HG03135 (cell line): ENCODE results near the gene ESF1.
"Not testable (repeated sequence)": the region's sequence is repeated elsewhere in the genome, so short reads cannot be mapped to it uniquely, and the experiment has no call there.

Experiments used
- ATAC-seq: cut with Tn5 transposase; IDR thresholded peaks from one replicate; pipeline ENCODE4 v1.9.1; 2021; ENCODE audit warnings: mild to moderate bottlenecking, moderate library complexity; ENCODE audit not compliant: unreplicated experiment

ESF1 gene

DNA sequence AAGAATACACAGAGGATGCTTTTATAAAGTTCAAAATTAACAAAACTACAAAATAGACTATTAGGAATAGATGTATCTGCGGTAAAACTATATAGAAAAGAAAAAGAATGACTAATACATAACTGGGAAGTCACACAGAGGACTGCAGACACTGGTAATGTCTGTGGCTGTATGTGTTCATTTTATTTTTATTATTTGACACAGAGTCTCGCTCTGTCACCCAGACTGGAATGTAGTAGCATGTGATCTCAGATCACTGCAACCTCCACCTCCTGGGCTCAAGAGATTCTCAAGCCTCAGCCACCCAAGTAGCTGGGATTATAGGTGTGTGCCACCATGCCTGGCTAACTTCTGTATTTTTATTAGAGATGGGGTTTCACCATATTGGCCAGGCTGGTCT lies 38.9 kb downstream of the ESF1 start:
- ATAC-seq = no peak

- no peak for ATAC-seq
These were observed 40.4 kb downstream of the ESF1 start for GRCh38 chr20:13744352-13744751.

- ATAC-seq = no peak
These were observed 42.8 kb downstream of the ESF1 start for GRCh38 chr20:13741879-13742278.

DNA sequence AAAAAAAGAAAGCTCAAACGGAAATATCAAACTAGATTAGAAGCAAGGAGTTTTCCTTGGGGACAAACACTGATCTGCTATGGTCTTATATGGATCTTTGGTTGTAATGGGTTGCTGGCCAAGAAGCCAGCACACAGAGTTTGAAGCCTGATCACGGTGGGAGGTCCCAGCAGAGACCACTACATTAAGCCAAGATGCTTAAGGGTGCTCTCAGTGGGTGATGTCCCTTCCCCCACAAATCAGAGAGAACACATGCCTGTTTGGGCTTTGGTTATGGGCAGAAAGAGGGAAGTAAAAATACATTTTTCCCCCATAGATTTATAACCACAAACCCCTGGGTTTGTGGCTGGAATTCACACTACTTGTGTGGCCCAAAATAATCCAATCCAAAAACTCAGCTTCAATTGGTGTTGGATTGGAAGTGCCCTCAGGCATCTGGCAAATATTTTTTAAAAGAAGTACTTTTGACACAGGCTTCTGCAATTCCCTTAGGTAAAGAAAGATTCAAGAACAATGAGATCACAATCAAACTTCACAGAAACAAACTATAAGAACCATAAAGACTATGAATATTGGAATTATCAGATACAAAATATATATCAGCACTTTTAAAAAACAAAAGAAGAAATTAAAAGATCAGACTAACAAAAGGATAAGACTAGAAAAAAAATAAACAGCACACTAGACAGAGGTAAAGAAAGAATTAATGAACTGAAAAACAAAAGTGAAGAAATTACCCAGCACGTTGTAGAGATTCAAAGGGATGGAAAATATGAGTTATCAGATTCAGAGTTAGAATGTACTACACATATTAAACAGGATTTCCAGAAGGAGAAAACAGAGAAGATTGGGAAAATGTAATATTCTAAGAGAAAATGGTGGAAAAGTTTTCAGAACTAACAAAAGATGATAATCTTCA lies 44.7 kb downstream of the ESF1 start:
- no peak for ATAC-seq

GRCh38 chr20:13738187-13738586 lies 46.5 kb downstream of the ESF1 start:
- not testable (repeated sequence) for ATAC-seq

DNA sequence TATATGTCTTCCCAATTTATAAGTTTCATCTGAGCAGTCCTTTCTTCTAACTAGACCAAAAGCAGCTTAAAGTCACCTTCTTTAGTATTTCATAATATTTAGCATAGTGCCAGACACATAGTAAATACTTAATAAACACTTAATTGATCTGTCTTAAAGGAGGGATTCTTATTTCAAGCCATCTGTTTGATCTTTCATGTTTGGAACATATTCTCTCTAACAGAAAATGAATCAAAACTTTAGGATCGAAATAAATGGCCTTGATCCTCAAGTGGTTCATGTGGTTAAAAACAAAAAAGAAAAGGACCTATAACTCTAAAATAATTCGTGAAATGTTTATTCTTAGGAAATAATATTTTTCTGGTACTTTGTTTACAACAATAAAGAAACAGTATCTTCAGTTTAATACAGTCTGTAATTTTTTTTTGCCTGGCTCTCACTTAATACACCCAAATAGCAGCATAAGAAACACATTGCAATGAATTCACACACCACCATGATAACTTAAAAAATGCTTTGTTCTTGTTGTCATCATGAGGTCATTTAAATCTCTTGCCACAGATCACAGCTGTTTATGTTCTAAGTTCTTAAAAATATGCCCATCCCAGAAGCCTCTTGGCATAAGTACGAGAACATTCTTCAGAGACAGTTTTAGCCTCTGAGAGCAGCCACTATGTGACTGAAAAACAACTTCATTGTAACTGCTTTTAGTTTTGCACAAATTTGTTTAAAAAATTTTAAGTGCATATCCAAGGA lies 48.1 kb downstream of the ESF1 start:
- ATAC-seq = no peak

DNA sequence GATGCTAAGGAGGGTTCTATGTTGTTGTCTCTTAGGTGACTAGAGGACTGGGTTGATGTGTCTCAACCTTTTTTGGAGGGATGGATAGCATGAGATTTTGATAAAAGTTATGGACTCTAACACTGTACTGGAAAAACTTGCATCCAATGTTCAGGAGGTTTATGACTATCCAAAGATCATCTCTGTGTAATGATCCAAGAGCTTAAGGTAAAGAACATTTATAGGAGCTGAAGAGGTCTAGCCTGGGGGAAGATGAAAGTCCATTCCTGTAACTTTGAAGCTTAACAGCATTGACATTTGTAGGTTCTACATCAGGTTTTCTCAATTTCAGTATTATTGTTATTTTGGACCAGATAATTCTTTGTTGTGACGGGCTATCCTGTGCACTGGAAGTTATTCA lies 48.9 kb downstream of the ESF1 start:
- ATAC-seq = no peak

- no peak for ATAC-seq
These were observed 61.7 kb downstream of the ESF1 start for GRCh38 chr20:13723011-13723410.

GRCh38 chr20:13718171-13718570 lies 66.5 kb downstream of the ESF1 start:
- ATAC-seq = peak; percentile 24

GRCh38 chr20:13717631-13718044 lies 67.1 kb downstream of the ESF1 start:
- ATAC-seq = peak; percentile 76

DNA sequence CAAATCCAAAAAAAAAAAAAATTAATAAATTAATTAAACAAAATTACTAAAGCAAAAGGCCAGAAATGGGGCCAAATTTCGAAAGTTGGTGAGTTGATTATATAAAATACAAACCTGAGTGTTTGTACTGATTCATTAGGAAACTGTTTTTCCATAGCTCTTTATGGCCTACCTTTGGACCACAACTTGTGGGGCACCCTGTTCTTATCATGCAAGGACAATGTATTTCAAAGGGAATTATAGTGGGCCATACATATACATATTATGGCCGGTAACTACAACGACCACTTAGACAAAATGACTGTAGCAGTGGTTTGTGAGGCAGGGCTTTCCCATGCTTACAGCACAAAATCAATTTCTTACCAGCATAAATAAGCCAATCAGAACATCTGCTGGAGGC lies 69.5 kb downstream of the ESF1 start:
- ATAC-seq = no peak

GRCh38 chr20:13708234-13708633 lies 76.5 kb downstream of the ESF1 start:
- no peak for ATAC-seq

- no peak for ATAC-seq
These were observed 81.5 kb downstream of the ESF1 start for GRCh38 chr20:13703265-13703664.

GRCh38 chr20:13701486-13701885 lies 83.2 kb downstream of the ESF1 start:
- no peak for ATAC-seq

DNA sequence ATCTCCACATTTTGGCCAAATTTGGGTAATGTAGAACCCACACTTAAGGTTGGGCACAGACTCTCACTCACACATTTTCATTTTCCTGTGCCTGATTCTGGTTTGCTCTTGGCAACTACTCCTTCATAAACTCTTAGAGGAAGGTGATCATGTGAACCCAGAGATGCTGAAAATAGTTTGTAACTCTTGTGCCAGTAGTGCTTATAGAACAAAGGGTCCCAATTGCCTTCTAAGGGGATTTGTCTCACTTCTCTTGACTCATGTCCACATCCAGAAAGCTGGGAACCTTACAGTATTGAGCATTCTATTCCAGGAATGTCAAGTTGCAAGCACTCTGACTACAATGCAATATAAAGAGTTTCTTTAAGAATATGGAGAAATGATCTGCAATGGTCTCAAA lies 84.0 kb downstream of the ESF1 start:
- ATAC-seq = no peak

GRCh38 chr20:13694420-13695150 lies 90.1 kb downstream of the ESF1 start:
- ATAC-seq = no peak

GRCh38 chr20:13692802-13693736 lies 91.7 kb downstream of the ESF1 start:
- ATAC-seq = no peak

- ATAC-seq = no peak
These were observed 93.8 kb downstream of the ESF1 start for GRCh38 chr20:13690943-13691342.

- no peak for ATAC-seq
These were observed 96.9 kb downstream of the ESF1 start for GRCh38 chr20:13687815-13688214.

DNA sequence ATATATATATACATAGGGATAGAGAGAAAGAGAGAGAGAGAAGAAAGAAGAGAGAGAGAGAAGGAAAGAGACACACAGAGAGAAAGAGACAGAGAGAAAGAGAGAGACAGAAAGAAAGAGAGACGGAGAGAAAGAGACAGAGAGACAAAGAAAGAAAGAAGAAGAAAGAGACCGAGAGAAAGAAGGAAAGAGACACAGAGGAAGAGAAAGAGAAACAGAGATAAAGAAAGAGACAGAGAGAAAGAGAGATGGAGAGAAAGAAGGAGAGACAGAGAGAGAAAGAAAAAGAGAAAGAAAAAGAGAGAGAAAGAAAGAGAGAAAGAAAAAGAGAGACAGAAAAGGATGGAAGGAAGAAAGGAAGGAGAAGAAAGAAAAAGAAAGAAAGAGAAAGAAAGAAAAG lies 99.1 kb downstream of the ESF1 start:
- no peak for ATAC-seq
